GM19395 (cell line): Measurements from ENCODE around the gene FOXB2.
"Not testable (repeated sequence)": the region's sequence is repeated elsewhere in the genome, so short reads cannot be mapped to it uniquely, and the experiment has no call there.

Source experiments
- ATAC-seq: cut with Tn5 transposase; IDR thresholded peaks from one replicate; pipeline ENCODE4 v1.9.1; 2021; ENCODE audit warnings: mild to moderate bottlenecking, moderate library complexity; ENCODE audit not compliant: unreplicated experiment

The FOXB2 gene

GRCh38 chr9:77019236-77019925 is at the start of gene FOXB2:
Gene FOXB2, plus strand, starts transcription at chr9:77019655. Its CDS starts 0 bp downstream, at chr9:77019655.
- ATAC-seq, result no peak

DNA sequence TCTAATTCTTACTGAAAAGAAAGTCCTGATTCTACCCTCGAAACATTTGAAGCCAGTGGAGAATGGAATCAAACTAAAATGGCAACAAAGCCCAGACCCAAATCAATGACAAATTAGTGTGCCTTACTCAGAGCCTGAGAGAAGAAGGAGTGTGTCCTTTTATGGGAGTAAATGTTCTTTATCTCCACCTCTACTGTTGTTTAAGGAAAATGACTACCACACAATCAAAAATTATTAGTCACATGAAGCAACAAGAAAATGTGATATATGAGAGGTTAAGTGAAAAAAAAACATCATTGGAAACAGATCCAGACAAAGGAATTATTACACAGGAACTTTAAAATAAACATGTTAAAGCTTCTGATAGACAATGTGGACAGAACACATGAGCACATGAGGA is 49.7 kb upstream of the FOXB2 start:
- ATAC-seq, result no peak

- not testable (repeated sequence) for ATAC-seq
These were observed 40.6 kb upstream of the FOXB2 start for GRCh38 chr9:76978831-76979230.

GRCh38 chr9:76980566-76980965 is 38.9 kb upstream of the FOXB2 start:
- no peak for ATAC-seq

- no peak for ATAC-seq
These were observed 35.0 kb upstream of the FOXB2 start for GRCh38 chr9:76984486-76984885.

GRCh38 chr9:76985581-76985980 is 33.9 kb upstream of the FOXB2 start:
- ATAC-seq, result no peak

- ATAC-seq, result no peak
These were observed 31.8 kb upstream of the FOXB2 start for GRCh38 chr9:76987594-76988200.

DNA sequence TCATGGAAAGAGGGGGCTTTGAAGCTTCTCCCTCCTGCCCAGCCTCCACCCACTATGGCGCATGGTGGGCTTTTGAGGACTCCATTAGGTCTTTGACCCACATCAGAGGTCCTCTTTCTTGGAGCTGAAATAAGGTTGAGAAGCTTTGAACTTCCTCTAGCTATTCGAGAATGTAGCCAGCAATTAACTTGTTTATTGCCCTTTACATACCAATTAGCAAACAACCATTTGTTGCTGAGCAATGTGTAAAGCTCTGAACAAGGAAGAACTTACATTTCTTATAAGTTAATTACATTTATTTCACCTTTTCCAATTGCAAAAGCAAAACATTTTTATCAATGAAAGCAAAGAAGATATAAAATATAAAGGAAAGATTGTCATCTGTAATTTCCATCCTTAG is 30.5 kb upstream of the FOXB2 start:
- no peak for ATAC-seq

- ATAC-seq, result no peak
These were observed 30.0 kb upstream of the FOXB2 start for GRCh38 chr9:76989501-76989900.

DNA sequence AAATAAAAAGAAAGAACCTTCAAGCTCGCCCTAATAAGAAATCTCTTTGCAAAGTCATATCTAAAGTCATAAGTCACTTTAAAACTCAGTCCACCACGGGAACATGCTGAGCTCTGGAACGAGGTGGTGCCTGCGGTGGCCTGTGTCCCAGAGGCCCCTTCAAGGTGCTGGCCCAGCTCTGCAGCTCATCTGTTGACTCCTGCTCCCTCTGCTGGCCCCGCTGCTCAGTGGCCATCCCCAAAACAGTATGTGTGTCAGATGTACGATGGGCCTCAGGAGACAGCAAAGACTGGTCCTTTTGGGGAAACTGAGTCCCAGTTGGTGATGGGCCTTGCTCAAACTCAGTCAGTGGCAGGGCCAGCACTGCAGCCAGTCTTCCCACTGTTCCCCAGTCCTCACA is 22.8 kb upstream of the FOXB2 start:
- no peak for ATAC-seq

GRCh38 chr9:76999261-76999660 is 20.2 kb upstream of the FOXB2 start:
- no peak for ATAC-seq

- ATAC-seq, result no peak
These were observed 19.1 kb upstream of the FOXB2 start for GRCh38 chr9:77000330-77000729.

DNA sequence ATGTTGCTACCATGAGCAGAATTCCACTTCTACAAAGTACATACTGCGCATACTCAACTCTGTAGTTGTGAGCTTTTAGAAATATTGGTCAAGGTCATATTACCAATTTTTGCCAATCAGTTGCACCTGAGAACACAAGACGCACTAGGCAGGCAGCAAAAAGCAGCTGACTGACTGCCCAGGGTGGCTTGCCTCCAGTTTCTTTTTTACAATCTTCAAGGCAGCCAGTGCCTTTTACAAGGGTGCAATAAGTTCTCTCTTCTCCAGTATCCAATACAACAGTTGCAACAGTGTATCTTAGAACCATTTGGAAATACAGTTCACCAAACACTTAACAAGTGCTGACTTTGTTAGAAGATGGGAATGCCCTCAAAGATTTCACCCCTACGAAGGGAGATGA is 16.1 kb upstream of the FOXB2 start:
- ATAC-seq, result no peak

DNA sequence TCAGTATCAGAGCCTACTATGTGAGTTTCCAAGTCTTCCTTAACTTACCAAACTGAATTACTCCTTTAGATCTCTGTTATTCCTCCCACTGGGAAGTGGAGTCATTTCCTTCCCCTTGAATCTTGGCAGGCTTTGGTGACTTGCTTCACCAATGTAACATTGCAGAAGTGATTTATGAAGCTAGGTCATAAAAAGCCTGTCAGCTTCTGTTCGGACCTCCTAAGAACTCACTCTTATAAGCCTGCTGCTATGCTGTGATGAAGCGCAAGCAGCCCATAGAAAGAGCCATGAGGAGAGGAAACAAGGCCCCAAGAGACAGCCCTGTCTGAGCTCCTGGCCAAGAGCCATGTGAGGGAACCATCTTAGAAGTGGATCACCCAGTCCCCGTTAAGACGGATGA is 14.2 kb upstream of the FOXB2 start:
- ATAC-seq, result no peak

- no peak for ATAC-seq
These were observed 8.9 kb upstream of the FOXB2 start for GRCh38 chr9:77010527-77010926.

DNA sequence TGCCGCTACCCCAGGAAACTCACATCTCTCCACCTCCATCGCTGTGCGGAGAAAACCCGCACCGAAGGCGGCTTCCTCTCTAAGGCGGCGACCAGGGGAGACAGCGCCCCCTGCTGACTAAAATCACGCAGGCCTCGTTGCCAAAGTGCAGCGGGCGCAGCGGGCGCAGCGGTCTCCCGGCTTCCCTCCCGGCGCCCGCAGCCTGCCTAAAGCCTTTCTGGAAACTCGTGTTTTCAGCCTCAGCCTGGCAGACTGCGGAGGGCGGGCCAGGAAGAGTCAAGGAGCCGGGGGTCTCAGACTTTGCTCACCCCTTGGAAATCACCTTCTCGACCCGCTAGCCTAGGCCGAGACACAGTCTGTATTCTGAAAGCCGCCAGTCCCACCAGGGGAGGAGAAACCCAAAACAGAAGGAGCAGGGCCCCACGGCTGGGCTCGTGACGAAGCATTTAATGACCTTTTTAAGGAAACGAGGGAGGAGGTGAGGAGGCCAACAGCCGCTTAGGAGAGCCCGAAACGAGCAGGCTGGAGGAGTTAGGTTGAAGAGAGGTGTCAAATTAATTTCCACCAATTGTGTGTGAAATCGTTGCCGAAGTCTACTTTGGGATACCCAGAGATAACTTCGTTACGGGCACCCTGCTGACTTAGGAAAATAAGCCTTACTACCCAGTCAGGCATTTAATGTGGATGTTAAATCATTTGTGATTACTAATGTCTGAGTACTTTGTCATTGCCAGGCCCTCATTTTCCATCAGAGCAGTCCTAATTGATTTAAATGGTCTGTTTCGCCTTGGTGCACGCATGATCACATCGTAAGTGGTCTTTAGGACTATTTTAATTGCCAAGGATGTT is 7.3 kb upstream of the FOXB2 start:
- peak; percentile 86 for ATAC-seq

GRCh38 chr9:77013206-77013931 is 6.1 kb upstream of the FOXB2 start:
- no peak for ATAC-seq

- ATAC-seq, result no peak
These were observed 5.4 kb upstream of the FOXB2 start for GRCh38 chr9:77013932-77014596.

DNA sequence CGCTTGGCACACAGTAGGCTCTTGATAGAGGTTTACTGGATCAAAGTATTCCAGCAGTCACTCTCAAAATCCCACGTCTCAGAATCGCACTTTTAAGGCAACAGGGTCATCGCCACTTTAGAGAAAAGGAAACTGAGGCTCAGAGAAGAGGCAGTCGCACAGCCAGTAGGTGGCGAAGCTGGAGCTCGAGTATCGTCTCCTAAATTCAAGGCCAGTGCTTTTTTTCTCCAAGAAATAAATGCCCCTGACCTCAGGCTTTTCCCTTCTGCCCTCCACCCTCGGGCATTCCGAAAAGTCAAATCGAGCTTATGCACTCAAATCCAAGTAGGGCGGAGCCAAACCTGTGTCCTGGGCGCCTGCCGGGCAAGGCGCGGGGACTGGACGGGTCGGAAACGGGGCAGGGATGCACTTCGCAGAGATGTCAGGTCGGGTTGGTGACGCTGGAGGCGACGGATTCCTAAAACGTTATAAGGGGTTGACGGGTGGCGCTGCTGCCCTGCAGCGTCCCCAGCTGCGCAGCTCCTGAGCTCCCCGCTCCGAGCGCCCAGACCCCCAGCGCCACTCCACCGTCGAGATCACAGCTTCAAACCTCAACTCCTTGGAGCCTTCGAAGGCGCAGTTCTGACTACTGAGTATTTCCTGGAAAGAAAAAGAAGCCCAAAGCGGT is 4.7 kb upstream of the FOXB2 start:
- no peak for ATAC-seq
